HG02840 (cell line): ENCODE data around the gene SLC25A30.
"Not testable (repeated sequence)": the region's sequence is repeated elsewhere in the genome, so short reads cannot be mapped to it uniquely, and the experiment has no call there.

Experiments used
- ATAC-seq: cut with Tn5 transposase; IDR thresholded peaks from one replicate; pipeline ENCODE4 v1.9.1; 2021; ENCODE audit warnings: mild to moderate bottlenecking, moderate library complexity, moderate number of reproducible peaks; ENCODE audit not compliant: unreplicated experiment, low FRiP score

The SLC25A30 gene

GRCh38 chr13:45370922-45371406, 47.2 kb downstream of the SLC25A30 start:
- ATAC-seq = no peak

GRCh38 chr13:45369116-45369515, 49.1 kb downstream of the SLC25A30 start:
- ATAC-seq = no peak

GRCh38 chr13:45368571-45368970, 49.6 kb downstream of the SLC25A30 start:
- no peak for ATAC-seq

- ATAC-seq = no peak
Measured at GRCh38 chr13:45368005-45368404, 50.2 kb downstream of the SLC25A30 start.

DNA sequence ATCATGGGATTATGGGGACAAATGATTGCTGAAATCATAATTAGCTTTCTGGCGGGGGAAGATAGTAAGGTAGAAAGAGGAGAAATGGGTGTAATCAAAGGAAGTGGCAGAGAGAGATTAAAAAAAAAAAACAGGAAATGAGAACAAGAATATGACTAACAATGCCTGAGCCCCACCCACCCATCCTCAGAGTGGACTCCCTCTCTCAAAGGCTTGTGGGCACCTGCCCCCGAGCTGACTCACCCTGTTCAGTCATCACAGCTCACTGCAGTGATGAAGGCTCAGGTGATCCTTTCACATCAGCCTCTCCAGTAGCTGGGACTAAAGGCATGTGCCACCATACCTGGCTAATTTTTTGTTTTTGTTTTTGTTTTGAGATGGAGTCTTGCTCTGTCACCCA, 50.8 kb downstream of the SLC25A30 start:
- peak; percentile 85 for ATAC-seq

GRCh38 chr13:45365558-45365885, 52.7 kb downstream of the SLC25A30 start:
- ATAC-seq = no peak

DNA sequence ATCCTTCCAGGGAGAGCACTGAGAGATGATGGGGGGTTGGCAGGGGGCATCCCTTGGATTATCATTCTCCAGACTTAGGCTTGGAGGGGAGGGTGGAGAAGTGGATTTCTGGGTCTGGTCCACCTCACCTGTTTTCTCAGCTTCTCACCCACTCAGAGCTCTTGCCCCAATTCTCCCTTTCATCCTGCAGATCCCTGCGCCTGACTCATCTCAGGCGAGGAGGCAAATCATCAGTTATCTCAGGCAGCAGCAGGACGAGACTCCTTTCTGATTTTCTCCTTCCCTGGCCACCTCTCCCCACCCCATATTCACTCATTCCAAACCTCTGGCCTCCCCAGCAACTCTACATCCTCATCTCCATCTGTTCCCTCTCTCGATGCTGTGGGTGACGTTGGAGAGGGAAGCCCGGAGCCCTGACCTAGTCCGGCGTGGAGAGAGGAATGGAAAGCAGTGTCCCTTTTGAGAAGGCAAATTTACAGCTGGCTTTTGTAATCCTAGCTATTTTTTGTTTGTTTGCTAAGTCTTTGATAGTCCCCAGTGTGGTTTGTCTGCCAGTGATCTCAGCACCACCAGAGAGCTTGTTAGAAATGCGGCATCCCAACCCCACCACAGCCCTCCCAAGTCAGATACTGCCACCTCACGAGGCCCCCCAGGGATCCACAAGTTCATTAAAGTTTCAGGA, 53.2 kb downstream of the SLC25A30 start:
- no peak for ATAC-seq

DNA sequence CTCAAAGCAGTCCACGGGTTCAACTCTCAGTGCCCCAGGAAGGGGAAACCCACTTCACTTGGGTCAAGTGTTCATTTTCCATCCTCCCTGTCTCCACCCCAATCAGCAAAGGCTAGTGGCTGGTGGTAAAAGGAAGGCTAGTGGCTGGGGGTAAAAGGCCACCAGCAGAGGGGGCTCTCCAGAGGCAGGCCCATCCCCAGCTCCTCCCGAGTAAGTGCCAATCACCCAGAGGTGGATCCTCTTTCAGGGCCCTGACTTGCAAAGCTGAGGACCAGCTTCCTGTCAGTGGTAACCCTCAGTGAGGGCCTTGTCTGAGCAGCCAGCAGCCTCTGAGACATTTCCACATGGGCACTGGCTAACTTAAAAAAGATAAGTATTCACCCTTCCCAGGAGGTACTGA, 55.2 kb downstream of the SLC25A30 start:
- ATAC-seq = no peak

- ATAC-seq = no peak
Measured at GRCh38 chr13:45361596-45362206, 56.5 kb downstream of the SLC25A30 start.

DNA sequence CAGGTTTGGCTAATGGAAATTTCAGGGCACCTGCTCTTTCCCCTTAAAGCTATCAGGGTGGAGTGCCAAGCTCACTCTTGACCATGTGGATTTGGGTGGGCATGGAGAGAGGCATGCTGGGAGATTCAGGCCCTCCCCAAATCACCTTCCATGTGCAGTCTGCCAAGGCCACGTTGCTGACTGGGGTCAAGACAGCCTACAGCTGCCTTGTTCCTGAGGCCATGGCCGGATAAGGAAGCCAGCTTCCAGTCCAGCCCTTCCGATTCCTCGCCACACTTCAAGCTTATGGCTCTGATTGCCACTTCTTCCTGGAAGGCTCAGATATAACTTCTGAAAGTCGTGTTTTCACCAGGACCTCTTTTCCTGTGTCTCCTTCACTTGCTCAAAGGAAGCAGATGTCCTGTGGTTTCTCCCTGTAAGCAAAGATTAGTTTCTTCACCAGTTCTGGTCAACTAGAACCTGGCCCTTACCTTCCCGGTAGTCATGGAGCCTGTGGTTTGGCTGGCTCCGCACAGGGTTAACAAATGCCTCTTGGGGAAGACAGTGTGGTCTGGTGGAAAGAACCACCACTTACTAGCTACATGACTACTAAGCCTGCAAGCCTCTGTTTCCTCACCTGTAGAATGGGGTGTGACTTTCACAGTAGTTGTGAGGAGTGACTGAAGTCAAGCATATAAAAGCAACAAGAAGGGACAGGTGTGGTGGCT, 61.1 kb downstream of the SLC25A30 start:
- ATAC-seq = no peak

DNA sequence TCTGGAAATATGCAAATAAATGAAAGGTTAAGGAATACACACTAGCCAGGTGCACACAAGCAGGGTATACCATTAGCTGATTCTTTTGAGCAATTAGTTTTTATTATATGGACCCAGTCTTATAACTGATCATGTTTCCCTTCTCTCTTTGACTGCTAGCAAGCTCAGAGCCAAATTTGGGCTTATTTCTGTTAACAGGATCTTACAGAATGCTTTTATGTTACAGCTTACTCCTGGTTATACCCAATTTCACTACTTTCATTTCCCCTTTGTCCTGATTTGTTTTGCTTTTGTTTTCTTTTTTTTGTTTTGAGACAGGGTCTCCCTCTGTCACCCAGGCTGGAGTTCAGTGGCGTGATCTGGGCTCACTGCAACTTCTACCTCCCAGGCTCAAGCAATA, 64.3 kb downstream of the SLC25A30 start:
- ATAC-seq = no peak

- no peak for ATAC-seq
Measured at GRCh38 chr13:45352031-45352430, 66.1 kb downstream of the SLC25A30 start.

- ATAC-seq = no peak
Measured at GRCh38 chr13:45350152-45350551, 68.0 kb downstream of the SLC25A30 start.

DNA sequence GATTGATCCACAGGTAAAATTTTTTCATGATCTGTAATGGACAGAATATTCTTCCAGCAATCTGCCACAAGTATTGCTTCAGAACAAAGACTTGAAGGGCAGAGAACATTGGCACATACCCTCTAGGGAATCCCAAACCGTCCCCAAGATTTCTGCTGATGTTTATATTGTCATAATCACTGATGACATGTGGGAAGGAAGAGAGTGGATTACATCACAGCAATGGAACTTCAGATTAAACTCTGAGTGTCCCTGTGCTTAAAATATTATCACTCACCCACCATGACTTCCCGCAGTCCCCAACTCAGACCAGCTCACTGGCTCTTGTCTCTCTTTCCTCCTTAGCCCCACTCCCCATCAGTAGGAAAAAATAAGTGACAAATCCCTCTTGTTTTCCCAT, 68.7 kb downstream of the SLC25A30 start:
- ATAC-seq = no peak

DNA sequence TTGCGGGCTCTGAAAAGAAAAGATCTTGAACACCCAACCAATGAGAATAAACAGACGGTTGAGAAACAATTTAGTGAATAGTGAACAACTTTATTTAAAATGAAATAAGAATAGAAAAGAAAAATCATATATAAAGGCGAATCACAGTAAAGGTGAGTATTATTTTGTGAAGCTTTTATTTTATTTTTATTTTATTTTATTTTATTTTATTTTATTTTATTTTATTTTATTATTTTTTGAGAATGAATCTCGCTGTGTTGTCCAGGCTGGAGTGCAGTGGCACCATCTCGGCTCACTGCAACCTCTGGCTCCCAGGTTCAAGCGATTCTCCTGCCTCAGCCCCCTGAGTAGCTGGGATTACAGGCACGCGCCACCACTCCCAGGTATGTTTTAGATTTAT, 74.1 kb downstream of the SLC25A30 start:
- ATAC-seq = not testable (repeated sequence)
